PC-9 (cell line): Measurements from ENCODE around the gene RIN1. TPM values are rescaled to one million over a fixed set of nuclear protein-coding genes. Genes with fewer than 3 reads are reported as not detected.
"Not testable (repeated sequence)": the region's sequence is repeated elsewhere in the genome, so short reads cannot be mapped to it uniquely, and the experiment has no call there.

Experiments
- BruUV-seq: library from RNA; stranded (reverse); fragments of 400-500 nt; replicated peaks from 2 replicates; lab custom pipeline; 2021; lab: Mats Ljungman, UMichigan
- CTCF ChIA-PET: fragments of 300-600 bp; sonication (Branson Sonifier 250); formaldehyde crosslinking; loops from one replicate; lab custom pipeline; 2022; ENCODE audit warnings: antibody characterized with exemption; lab: Charles Lee
- POLR2A ChIA-PET: fragments of 300-600 bp; sonication (Branson Sonifier 250); formaldehyde crosslinking; loops from one replicate; lab custom pipeline; 2022; ENCODE audit warnings: antibody characterized with exemption; ENCODE audit not compliant: unreplicated experiment; lab: Charles Lee
- DNase-seq, 2 experiments: peaks; one replicate each; pipeline versions ENCODE4 v3.0.0 to v3.0.0-alpha.2; 2015 to 2022; ENCODE audit warnings: mixed read lengths in 1 of 2
- H2AFZ ChIP-seq: fragments of 200-600 bp; sonication (generic); 2 replicates; pipeline ENCODE4 v1.8.1; 2017; ENCODE audit warnings: antibody characterized with exemption
- H3F3A ChIP-seq: fragments of 200-600 bp; sonication (generic); 2 replicates; pipeline ENCODE4 v1.8.1; 2017; ENCODE audit warnings: antibody characterized with exemption, mild to moderate bottlenecking, low read depth; ENCODE audit not compliant: insufficient read depth
- H3K27ac ChIP-seq: fragments of 200-600 bp; sonication (generic); 2 replicates; pipeline ENCODE4 v1.6.1; 2016; ENCODE audit warnings: mixed run types
- H3K27me3 ChIP-seq: fragments of 200-600 bp; sonication (generic); 2 replicates; pipeline ENCODE4 v1.6.1; 2016; ENCODE audit warnings: low read depth, mixed run types; ENCODE audit not compliant: insufficient read depth
- H3K36me3 ChIP-seq: fragments of 200-600 bp; sonication (generic); 2 replicates; pipeline ENCODE4 v1.6.1; 2016; ENCODE audit warnings: low read depth, mixed run types
- H3K4me1 ChIP-seq: fragments of 200-600 bp; sonication (generic); replicated peaks from 2 replicates; pipeline ENCODE4 v1.6.1; 2016; ENCODE audit warnings: mixed run types; ENCODE audit not compliant: insufficient read depth
- H3K4me2 ChIP-seq: fragments of 200-600 bp; sonication (generic); 2 replicates; pipeline ENCODE4 v1.6.1; 2017; ENCODE audit warnings: mixed run types
- H3K4me3 ChIP-seq: fragments of 200-600 bp; sonication (generic); 2 replicates; pipeline ENCODE4 v1.6.1; 2016; ENCODE audit warnings: mixed run types
- H3K79me2 ChIP-seq: fragments of 200-600 bp; sonication (generic); 2 replicates; pipeline ENCODE4 v1.6.1; 2017; ENCODE audit warnings: low read depth, mixed run types
- H3K9me2 ChIP-seq: fragments of 200-600 bp; sonication (generic); 2 replicates; pipeline ENCODE4 v1.8.1; 2017; ENCODE audit warnings: mild to moderate bottlenecking; ENCODE audit not compliant: insufficient read depth
- H3K9me3 ChIP-seq: fragments of 200-600 bp; sonication (generic); 2 replicates; pipeline ENCODE4 v1.8.1; 2016; ENCODE audit warnings: low read depth; ENCODE audit not compliant: insufficient read depth
- H4K20me1 ChIP-seq: fragments of 200-600 bp; sonication (generic); 2 replicates; pipeline ENCODE4 v1.8.1; 2017; ENCODE audit not compliant: insufficient read depth
- EZH2 ChIP-seq: fragments of 200-600 bp; sonication (generic); IDR thresholded peaks from 2 replicates; pipeline ENCODE4 v1.8.0; 2017; ENCODE audit warnings: antibody characterized with exemption, low read depth
- intact Hi-C: fragments of 100-400 bp; cut with micrococcal nuclease; formaldehyde crosslinking; loops from one replicate; pipeline ENCODE4 v1.10.0; 2022; ENCODE audit not compliant: unreplicated experiment
- total RNA-seq: library from RNA; stranded (reverse); gene quantifications from 2 replicates; pipeline ENCODE4 v1.2.3, GENCODE V29; 2021
- TF ChIP-seq, protein P1 (sequence below): fragments of 200-600 bp; sonication (generic); conservative IDR thresholded peaks from 2 replicates; pipeline ENCODE4 v1.6.1; 2017; ENCODE audit warnings: mixed run types, antibody characterized with exemption, mild to moderate bottlenecking, moderate library complexity

Gene RIN1
- total RNA-seq, 1 experiment from 2014 or later: 15.5 TPM

DNA sequence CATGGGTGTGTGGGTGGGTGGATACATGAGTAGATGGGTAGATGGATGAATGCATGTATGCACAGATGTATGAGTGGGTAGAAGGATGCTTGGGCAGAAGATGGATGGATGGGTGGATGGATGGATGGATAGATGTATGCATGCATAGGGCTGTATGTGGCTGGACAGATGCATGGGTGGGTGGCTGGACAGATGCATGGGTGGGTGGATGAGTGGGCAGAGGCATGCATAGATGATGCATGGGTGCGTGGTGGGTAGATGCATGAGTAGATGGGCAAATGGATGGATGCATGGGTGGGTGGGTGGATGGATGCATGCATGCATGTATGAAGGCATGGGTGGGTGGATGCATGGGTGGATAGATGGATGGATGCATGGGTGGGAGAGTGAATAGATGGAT, 12.6 kb downstream of the RIN1 start:
- H3K4me1 ChIP-seq: peaks cover 34% of the 10 kb centered on the region
- ChIA-PET CTCF (no interaction called here), POLR2A (no interaction called here)
- no peak overlapping the region for H2AFZ ChIP-seq
- H3K4me2 ChIP-seq: no peak overlapping the region
- H3K9me3 ChIP-seq: peaks cover 13% of the 10 kb centered on the region; the same call in 1 of the 2 replicates
- no peaks in the 10 kb centered on the region for H3K9me2 ChIP-seq
- H4K20me1 ChIP-seq: no peaks in the 10 kb centered on the region
- no peak overlapping the region for H3K4me3 ChIP-seq
- DNase-seq: no peak
- H3F3A ChIP-seq: peaks cover 3% of the 10 kb centered on the region; the same call in 1 of the 2 replicates
- H3K79me2 ChIP-seq: no peaks in the 10 kb centered on the region
- TF ChIP-seq EZH2: no peak
- TF ChIP-seq, protein P1, sequence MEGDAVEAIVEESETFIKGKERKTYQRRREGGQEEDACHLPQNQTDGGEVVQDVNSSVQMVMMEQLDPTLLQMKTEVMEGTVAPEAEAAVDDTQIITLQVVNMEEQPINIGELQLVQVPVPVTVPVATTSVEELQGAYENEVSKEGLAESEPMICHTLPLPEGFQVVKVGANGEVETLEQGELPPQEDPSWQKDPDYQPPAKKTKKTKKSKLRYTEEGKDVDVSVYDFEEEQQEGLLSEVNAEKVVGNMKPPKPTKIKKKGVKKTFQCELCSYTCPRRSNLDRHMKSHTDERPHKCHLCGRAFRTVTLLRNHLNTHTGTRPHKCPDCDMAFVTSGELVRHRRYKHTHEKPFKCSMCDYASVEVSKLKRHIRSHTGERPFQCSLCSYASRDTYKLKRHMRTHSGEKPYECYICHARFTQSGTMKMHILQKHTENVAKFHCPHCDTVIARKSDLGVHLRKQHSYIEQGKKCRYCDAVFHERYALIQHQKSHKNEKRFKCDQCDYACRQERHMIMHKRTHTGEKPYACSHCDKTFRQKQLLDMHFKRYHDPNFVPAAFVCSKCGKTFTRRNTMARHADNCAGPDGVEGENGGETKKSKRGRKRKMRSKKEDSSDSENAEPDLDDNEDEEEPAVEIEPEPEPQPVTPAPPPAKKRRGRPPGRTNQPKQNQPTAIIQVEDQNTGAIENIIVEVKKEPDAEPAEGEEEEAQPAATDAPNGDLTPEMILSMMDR: no peak
- H3K27ac ChIP-seq: no peak overlapping the region
- intact Hi-C loops: no loop called here
- peaks cover 8% of the 10 kb centered on the region; the same call in 1 of the 2 replicates for H3K27me3 ChIP-seq
- no peaks in the 10 kb centered on the region for H3K36me3 ChIP-seq
- BruUV-seq: no TSS peak

DNA sequence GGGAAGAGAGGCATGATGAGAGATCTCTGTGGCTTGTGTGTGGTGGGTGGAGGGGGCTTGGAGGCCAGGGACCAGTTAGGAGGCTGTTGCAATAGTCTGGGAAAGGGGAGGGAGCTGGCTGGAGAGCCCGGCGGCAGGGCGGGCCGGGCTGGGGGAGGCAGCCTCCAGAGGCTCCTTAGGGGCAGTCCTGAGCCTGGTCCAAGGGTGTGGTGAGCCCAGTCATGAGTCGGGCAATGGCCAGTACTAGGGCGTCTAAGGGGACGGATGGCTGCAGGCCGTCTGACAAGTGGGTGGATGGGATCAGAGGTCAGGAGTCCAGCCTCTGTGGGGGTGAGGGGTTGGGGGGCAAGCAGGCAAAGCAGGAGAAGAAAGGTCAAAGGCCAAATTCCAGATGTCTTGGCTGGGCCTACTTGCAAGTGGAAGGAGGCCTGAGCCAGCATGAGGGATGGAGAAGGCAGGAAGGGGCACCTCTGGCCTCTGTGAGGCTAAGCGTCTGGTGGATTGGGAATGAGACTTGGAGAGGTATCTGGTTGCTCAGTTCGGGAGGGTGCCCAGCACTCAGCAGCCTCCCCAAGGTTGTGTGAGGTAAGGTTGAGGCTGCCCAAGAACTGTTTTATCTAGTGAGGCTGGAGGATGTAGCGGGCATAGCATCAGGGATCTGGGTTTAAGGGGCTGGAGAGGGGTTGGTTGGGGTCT, 13.4 kb downstream of the RIN1 start:
- ChIA-PET POLR2A (no interaction called here), CTCF (interaction anchor here (0.6 kb wide), 1 partner anchor 105 kb away, joined by 3 read pairs; no protein-coding TSS in a partner anchor)
- Histone ChIP-seq H3K9me2 (no peaks in the 10 kb centered on the region), H3F3A (peaks cover 3% of the 10 kb centered on the region; the same call in 1 of the 2 replicates), H3K36me3 (no peaks in the 10 kb centered on the region), H3K9me3 (peaks cover 13% of the 10 kb centered on the region; the same call in 1 of the 2 replicates), H3K4me1 (peaks cover 34% of the 10 kb centered on the region), H3K27ac (no peak overlapping the region), H3K4me3 (no peak overlapping the region), H4K20me1 (no peaks in the 10 kb centered on the region), H3K79me2 (no peaks in the 10 kb centered on the region), H3K27me3 (peaks cover 8% of the 10 kb centered on the region; the same call in 1 of the 2 replicates), H2AFZ (no peak overlapping the region), H3K4me2 (no peak overlapping the region)
- TF ChIP-seq, protein P1: no peak
- no peak for TF ChIP-seq EZH2
- BruUV-seq: no TSS peak
- intact Hi-C loops: no loop called here
- DNase-seq: no peak

DNA sequence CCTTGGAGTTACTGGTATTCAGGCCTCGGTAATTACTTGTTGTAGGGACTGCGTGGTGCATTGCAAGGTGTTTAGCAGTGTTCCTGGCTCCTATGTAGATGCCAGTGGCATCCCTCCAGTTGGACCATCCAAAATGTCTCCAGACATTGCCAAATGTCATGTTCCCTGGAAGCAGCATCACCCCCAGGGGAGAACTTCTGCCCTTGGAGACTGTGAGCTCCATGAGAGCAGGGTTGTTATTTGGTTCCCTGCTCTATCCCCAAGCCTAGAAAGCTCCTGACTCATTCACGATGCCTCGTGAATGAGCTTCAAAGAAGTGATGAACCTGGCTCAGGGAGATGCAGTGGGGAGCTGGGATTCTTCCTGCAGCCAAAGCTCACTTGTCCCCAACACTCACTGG, 14.6 kb downstream of the RIN1 start:
- TF ChIP-seq EZH2: no peak
- TF ChIP-seq, protein P1: no peak

DNA sequence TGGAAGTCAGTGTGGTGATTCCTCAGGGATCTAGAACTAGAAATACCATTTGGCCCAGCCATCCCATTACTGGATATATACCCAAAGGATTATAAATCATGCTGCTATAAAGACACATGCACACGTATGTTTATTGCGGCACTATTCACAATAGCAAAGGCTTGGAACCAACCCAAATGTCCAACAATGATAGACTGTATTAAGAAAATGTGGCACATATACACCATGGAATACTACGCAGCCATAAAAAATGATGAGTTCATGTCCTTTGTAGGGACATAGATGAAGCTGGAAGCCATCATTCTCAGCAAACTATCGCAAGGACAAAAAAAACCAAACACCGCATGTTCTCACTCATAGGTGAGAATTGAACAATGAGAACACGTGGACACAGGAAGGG, 15.5 kb downstream of the RIN1 start:
- intact Hi-C loops, H2AFZ ChIP-seq, H3F3A ChIP-seq, DNase-seq, CTCF ChIA-PET, H3K27ac ChIP-seq, BruUV-seq, H3K9me2 ChIP-seq, H3K4me2 ChIP-seq, H4K20me1 ChIP-seq, POLR2A ChIA-PET, H3K4me3 ChIP-seq, H3K36me3 ChIP-seq, H3K27me3 ChIP-seq, H3K79me2 ChIP-seq: not testable (repeated sequence)
- peaks cover 13% of the 10 kb centered on the region; the same call in 1 of the 2 replicates for H3K9me3 ChIP-seq
- H3K4me1 ChIP-seq: peaks cover 16% of the 10 kb centered on the region; the same call in 1 of the 2 replicates

More for the DNA sequence above, 14.6 kb downstream of the RIN1 start:
- POLR2A ChIA-PET: interaction anchor here (0.6 kb wide), 1 partner anchor 668 kb away, joined by 3 read pairs; no protein-coding TSS in a partner anchor
- Histone ChIP-seq H3K9me2 (no peaks in the 10 kb centered on the region), H3K4me3 (no peak overlapping the region), H2AFZ (no peak overlapping the region), H3F3A (peaks cover 3% of the 10 kb centered on the region; the same call in 1 of the 2 replicates), H3K36me3 (no peaks in the 10 kb centered on the region), H3K27ac (no peak overlapping the region), H3K27me3 (peaks cover 8% of the 10 kb centered on the region; the same call in 1 of the 2 replicates), H3K4me1 (peaks cover 23% of the 10 kb centered on the region), H3K79me2 (no peaks in the 10 kb centered on the region), H3K4me2 (no peak overlapping the region), H4K20me1 (no peaks in the 10 kb centered on the region), H3K9me3 (peaks cover 13% of the 10 kb centered on the region; the same call in 1 of the 2 replicates)
- BruUV-seq: no TSS peak
- intact Hi-C loops: no loop called here
- DNase-seq: no peak
- CTCF ChIA-PET: no interaction called here

DNA sequence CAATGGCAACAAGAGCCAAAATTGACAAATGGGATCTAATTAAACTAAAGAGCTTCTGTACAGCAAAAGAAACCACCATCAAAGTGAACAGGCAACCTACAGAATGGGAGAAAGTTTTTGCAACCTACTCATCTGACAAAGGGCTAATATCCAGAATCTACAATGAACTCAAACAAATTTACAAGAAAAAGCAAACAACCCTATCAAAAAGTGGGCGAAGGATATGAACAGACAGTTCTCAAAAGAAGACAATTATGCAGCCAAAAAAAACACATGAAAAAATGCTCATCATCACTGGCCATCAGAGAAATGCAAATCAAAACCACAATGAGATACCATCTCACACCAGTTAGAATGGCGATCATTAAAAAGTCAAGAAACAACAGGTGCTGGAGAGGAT, 15.9 kb downstream of the RIN1 start:
- H3K27ac ChIP-seq, DNase-seq, H3F3A ChIP-seq, H3K36me3 ChIP-seq, H3K9me2 ChIP-seq, H2AFZ ChIP-seq, POLR2A ChIA-PET, BruUV-seq, CTCF ChIA-PET, H3K79me2 ChIP-seq, H4K20me1 ChIP-seq, intact Hi-C loops, H3K4me3 ChIP-seq, H3K27me3 ChIP-seq, H3K4me2 ChIP-seq: not testable (repeated sequence)
- H3K9me3 ChIP-seq: peaks cover 13% of the 10 kb centered on the region; the same call in 1 of the 2 replicates
- peaks cover 16% of the 10 kb centered on the region; the same call in 1 of the 2 replicates for H3K4me1 ChIP-seq
